ENCODE results near the gene THSD7B. TPM values are rescaled to one million over a fixed set of nuclear protein-coding genes. Genes with fewer than 3 reads are reported as not detected.
"Not testable (repeated sequence)": the region's sequence is repeated elsewhere in the genome, so short reads cannot be mapped to it uniquely, and the experiment has no call there.

Gene THSD7B
- total RNA-seq, 1 donor from 2014 or later: not detected

GRCh38 chr2:137250401-137250800 is 485.1 kb downstream of the THSD7B start:
- intact Hi-C loops (cut with micrococcal nuclease): no loop called here

- intact Hi-C loops (cut with micrococcal nuclease): no loop called here
Measured at GRCh38 chr2:137251045-137251444, 485.7 kb downstream of the THSD7B start.

GRCh38 chr2:137252934-137253333 is 487.6 kb downstream of the THSD7B start:
- intact Hi-C loops (cut with micrococcal nuclease): no loop called here

- intact Hi-C loops (cut with micrococcal nuclease): no loop called here
Measured at GRCh38 chr2:137254052-137254451, 488.7 kb downstream of the THSD7B start.

- intact Hi-C loops (cut with micrococcal nuclease): no loop called here
Measured at GRCh38 chr2:137255345-137255744, 490.0 kb downstream of the THSD7B start.

- intact Hi-C loops (cut with micrococcal nuclease): no loop called here
Measured at GRCh38 chr2:137255990-137256389, 490.6 kb downstream of the THSD7B start.

GRCh38 chr2:137261881-137262585 is 496.7 kb downstream of the THSD7B start:
- intact Hi-C loops (cut with micrococcal nuclease): no loop called here

- intact Hi-C loops (cut with micrococcal nuclease): no loop called here
Measured at GRCh38 chr2:137262594-137262993, 497.2 kb downstream of the THSD7B start.

- intact Hi-C loops (cut with micrococcal nuclease): no loop called here
Measured at GRCh38 chr2:137287913-137288639, 522.7 kb downstream of the THSD7B start.

GRCh38 chr2:137291836-137292570 is 526.7 kb downstream of the THSD7B start:
- intact Hi-C loops (cut with micrococcal nuclease): no loop called here

GRCh38 chr2:137298377-137298776 is 533.0 kb downstream of the THSD7B start:
- intact Hi-C loops (cut with micrococcal nuclease): no loop called here

GRCh38 chr2:137300987-137301386 is 535.6 kb downstream of the THSD7B start:
- intact Hi-C loops (cut with micrococcal nuclease): no loop called here

GRCh38 chr2:137302957-137303356 is 537.6 kb downstream of the THSD7B start:
- intact Hi-C loops (cut with micrococcal nuclease): no loop called here

- intact Hi-C loops (cut with micrococcal nuclease): no loop called here
Measured at GRCh38 chr2:137316075-137316474, 550.7 kb downstream of the THSD7B start.

- intact Hi-C loops (cut with micrococcal nuclease): no loop called here
Measured at GRCh38 chr2:137321566-137321965, 556.2 kb downstream of the THSD7B start.

- intact Hi-C loops (cut with micrococcal nuclease): not testable (repeated sequence)
Measured at GRCh38 chr2:137331562-137331961, 566.2 kb downstream of the THSD7B start.

GRCh38 chr2:137333386-137334165 is 568.2 kb downstream of the THSD7B start:
- intact Hi-C loops (cut with micrococcal nuclease): no loop called here

- intact Hi-C loops (cut with micrococcal nuclease): no loop called here
Measured at GRCh38 chr2:137336067-137336466, 570.7 kb downstream of the THSD7B start.

GRCh38 chr2:137339051-137339450 is 573.7 kb downstream of the THSD7B start:
- intact Hi-C loops (cut with micrococcal nuclease): no loop called here

- intact Hi-C loops (cut with micrococcal nuclease): no loop called here
Measured at GRCh38 chr2:137345994-137346393, 580.6 kb downstream of the THSD7B start.

GRCh38 chr2:137348301-137348700 is 583.0 kb downstream of the THSD7B start:
- intact Hi-C loops (cut with micrococcal nuclease): no loop called here
